A673 (cell line): ENCODE results near the gene MT1G. TPM values are rescaled to one million over a fixed set of nuclear protein-coding genes. Genes with fewer than 3 reads are reported as not detected.

Source experiments
- BruUV-seq: library from RNA; stranded (reverse); fragments of 400-500 nt; replicated peaks from 2 replicates; lab custom pipeline; 2021; lab: Mats Ljungman, UMichigan
- CTCF ChIA-PET: fragments of 300-600 bp; sonication (Branson Sonifier 250); formaldehyde crosslinking; loops from one replicate; lab custom pipeline; 2022; ENCODE audit warnings: antibody characterized with exemption; lab: Charles Lee
- POLR2A ChIA-PET: fragments of 300-600 bp; sonication (Branson Sonifier 250); formaldehyde crosslinking; loops from one replicate; lab custom pipeline; 2022; ENCODE audit warnings: antibody characterized with exemption; ENCODE audit not compliant: low non-redundant PET; lab: Charles Lee
- DNase-seq: peaks from one replicate; pipeline ENCODE4 v3.0.0-alpha.2; 2015; ENCODE audit warnings: low spot score
- H3K27ac ChIP-seq: fragments of 200-600 bp; sonication (generic); 2 replicates; pipeline ENCODE4 v1.5.1; 2016; ENCODE audit warnings: mixed run types, low read depth, mild to moderate bottlenecking, mixed read lengths, antibody characterized with exemption, low read length; ENCODE audit not compliant: poor library complexity, severe bottlenecking
- H3K27me3 ChIP-seq: fragments of 200-600 bp; sonication (generic); replicated peaks from 2 replicates; pipeline ENCODE4 v1.6.1; 2017; ENCODE audit warnings: mixed run types, low read depth, mild to moderate bottlenecking, mixed read lengths, antibody characterized with exemption, low read length; ENCODE audit not compliant: insufficient read depth, poor library complexity
- H3K36me3 ChIP-seq: fragments of 200-600 bp; sonication (generic); 2 replicates; pipeline ENCODE4 v1.6.1; 2016; ENCODE audit warnings: mixed run types, mild to moderate bottlenecking, mixed read lengths, antibody characterized with exemption, low read length; ENCODE audit not compliant: insufficient read depth, poor library complexity, severe bottlenecking
- H3K4me1 ChIP-seq: fragments of 200-600 bp; sonication (generic); 2 replicates; pipeline ENCODE4 v1.6.1; 2017; ENCODE audit warnings: mixed run types, mild to moderate bottlenecking, mixed read lengths, antibody characterized with exemption, low read length; ENCODE audit not compliant: insufficient read depth, poor library complexity, severe bottlenecking
- H3K4me3 ChIP-seq: fragments of 200-600 bp; sonication (generic); 2 replicates; pipeline ENCODE4 v1.5.1; 2016; ENCODE audit warnings: low read depth, mixed run types, mild to moderate bottlenecking, mixed read lengths, low read length; ENCODE audit not compliant: poor library complexity, severe bottlenecking
- H3K9me3 ChIP-seq: fragments of 200-600 bp; sonication (generic); 2 replicates; pipeline ENCODE4 v1.6.1; 2016; ENCODE audit warnings: mixed run types, low read depth, mild to moderate bottlenecking, mixed read lengths, antibody characterized with exemption, low read length; ENCODE audit not compliant: poor library complexity, severe bottlenecking
- EZH2 ChIP-seq: fragments of 200-600 bp; sonication (generic); IDR thresholded peaks from 2 replicates; pipeline ENCODE4 v1.6.1; 2017; ENCODE audit warnings: borderline replicate concordance, low read depth, mild to moderate bottlenecking, mixed read lengths, antibody characterized with exemption, low read length; ENCODE audit not compliant: poor library complexity, severe bottlenecking
- intact Hi-C: fragments of 100-400 bp; cut with micrococcal nuclease; formaldehyde crosslinking; loops from one replicate; pipeline ENCODE4 v1.10.0; 2022; ENCODE audit not compliant: unreplicated experiment
- total RNA-seq: library from RNA; stranded (reverse); gene quantifications from 2 replicates; pipeline ENCODE4 v1.2.3, GENCODE V29; 2021
- TF ChIP-seq, protein P1 (sequence below): fragments of 300-800, 200-600 bp; sonication (generic); conservative IDR thresholded peaks from 2 replicates; pipeline ENCODE4 v1.5.1; 2017; ENCODE audit warnings: low read depth, mild to moderate bottlenecking, antibody characterized with exemption, low read length, moderate library complexity, mixed read lengths

MT1G gene
- total RNA-seq, 1 experiment from 2014 or later: 48.8 TPM

- Histone ChIP-seq H3K36me3 (no peaks in the 10 kb centered on the region), H3K4me3 (no peak overlapping the region), H3K9me3 (no peaks in the 10 kb centered on the region), H3K4me1 (no peaks in the 10 kb centered on the region), H3K27me3 (no peaks in the 10 kb centered on the region), H3K27ac (no peak overlapping the region)
- ChIA-PET CTCF (interaction anchor here (1.9 kb wide), 1 partner anchor 99 kb away, joined by 30 read pairs; no protein-coding TSS in a partner anchor), POLR2A (no interaction called here)
- intact Hi-C loops: loop anchor here (1.0 to 5.0 kb wide), 5 partner anchors 29 to 761 kb away; no protein-coding TSS in a partner anchor
- DNase-seq: no peak
- TF ChIP-seq EZH2: no peak
- TF ChIP-seq, protein P1, sequence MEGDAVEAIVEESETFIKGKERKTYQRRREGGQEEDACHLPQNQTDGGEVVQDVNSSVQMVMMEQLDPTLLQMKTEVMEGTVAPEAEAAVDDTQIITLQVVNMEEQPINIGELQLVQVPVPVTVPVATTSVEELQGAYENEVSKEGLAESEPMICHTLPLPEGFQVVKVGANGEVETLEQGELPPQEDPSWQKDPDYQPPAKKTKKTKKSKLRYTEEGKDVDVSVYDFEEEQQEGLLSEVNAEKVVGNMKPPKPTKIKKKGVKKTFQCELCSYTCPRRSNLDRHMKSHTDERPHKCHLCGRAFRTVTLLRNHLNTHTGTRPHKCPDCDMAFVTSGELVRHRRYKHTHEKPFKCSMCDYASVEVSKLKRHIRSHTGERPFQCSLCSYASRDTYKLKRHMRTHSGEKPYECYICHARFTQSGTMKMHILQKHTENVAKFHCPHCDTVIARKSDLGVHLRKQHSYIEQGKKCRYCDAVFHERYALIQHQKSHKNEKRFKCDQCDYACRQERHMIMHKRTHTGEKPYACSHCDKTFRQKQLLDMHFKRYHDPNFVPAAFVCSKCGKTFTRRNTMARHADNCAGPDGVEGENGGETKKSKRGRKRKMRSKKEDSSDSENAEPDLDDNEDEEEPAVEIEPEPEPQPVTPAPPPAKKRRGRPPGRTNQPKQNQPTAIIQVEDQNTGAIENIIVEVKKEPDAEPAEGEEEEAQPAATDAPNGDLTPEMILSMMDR: no peak
- no TSS peak for BruUV-seq
Measured at GRCh38 chr16:56702836-56703235, 35.0 kb upstream of the MT1G start.

DNA sequence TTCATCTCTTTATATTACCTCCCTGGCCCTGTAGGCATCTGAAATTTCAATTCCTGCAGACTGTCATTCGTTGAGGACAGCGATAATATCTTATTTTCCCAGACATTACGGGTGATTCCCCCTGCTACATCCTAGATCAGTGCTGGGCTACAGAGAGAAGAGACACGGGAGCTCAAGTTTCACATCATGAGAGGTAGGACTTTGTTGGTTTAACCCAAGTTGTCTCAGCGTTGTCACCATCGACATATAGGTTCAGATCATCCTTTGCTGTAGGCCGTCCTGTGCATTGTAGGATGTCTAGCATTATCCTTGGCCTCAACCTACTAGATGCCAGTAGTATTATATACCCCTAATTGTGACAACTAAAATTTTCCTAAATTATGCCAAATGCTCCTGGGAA, 33.7 kb upstream of the MT1G start:
- no peak overlapping the region for H3K27ac ChIP-seq
- POLR2A ChIA-PET: interaction anchor here (0.6 kb wide), 1 partner anchor 167 kb away, joined by 3 read pairs; no protein-coding TSS in a partner anchor
- CTCF ChIA-PET: interaction anchor here (0.6 to 1.9 kb wide), 14 partner anchors 28 to 1237 kb away, joined by 3 to 30 read pairs (median 4); partner anchors contain the start of gene MT2A
- no peaks in the 10 kb centered on the region for H3K4me1 ChIP-seq
- H3K27me3 ChIP-seq: no peaks in the 10 kb centered on the region
- TF ChIP-seq, protein P1: no peak
- no peak for TF ChIP-seq EZH2
- no peaks in the 10 kb centered on the region for H3K9me3 ChIP-seq
- intact Hi-C loops: loop anchor here (5.0 kb wide), 2 partner anchors 99 to 759 kb away; no protein-coding TSS in a partner anchor
- H3K4me3 ChIP-seq: no peak overlapping the region
- H3K36me3 ChIP-seq: no peaks in the 10 kb centered on the region
- no TSS peak for BruUV-seq
- DNase-seq: no peak

GRCh38 chr16:56700631-56701030, 32.8 kb upstream of the MT1G start:
- DNase-seq: no peak
- POLR2A ChIA-PET: no interaction called here
- intact Hi-C loops: loop anchor here (5.0 kb wide), 2 partner anchors 98 to 758 kb away; no protein-coding TSS in a partner anchor
- H3K4me3 ChIP-seq: no peak overlapping the region
- H3K36me3 ChIP-seq: no peaks in the 10 kb centered on the region
- BruUV-seq: no TSS peak
- no peak overlapping the region for H3K27ac ChIP-seq
- CTCF ChIA-PET: interaction anchor here (0.6 to 1.3 kb wide), 6 partner anchors 97 to 418 kb away, joined by 3 to 9 read pairs (median 6); no protein-coding TSS in a partner anchor
- H3K4me1 ChIP-seq: no peaks in the 10 kb centered on the region
- TF ChIP-seq, protein P1: no peak
- no peak for TF ChIP-seq EZH2
- H3K27me3 ChIP-seq: no peaks in the 10 kb centered on the region
- no peaks in the 10 kb centered on the region for H3K9me3 ChIP-seq
